ENCODE data around the gene DYTN. TPM values are rescaled to one million over a fixed set of nuclear protein-coding genes. Genes with fewer than 3 reads are reported as not detected.

The DYTN gene
- total and polyA plus RNA-seq, 2 donors (not counting 3 experiments of a cell fraction or from before 2014, with no cell fraction given) = 0.06 to 0.62 TPM

DNA sequence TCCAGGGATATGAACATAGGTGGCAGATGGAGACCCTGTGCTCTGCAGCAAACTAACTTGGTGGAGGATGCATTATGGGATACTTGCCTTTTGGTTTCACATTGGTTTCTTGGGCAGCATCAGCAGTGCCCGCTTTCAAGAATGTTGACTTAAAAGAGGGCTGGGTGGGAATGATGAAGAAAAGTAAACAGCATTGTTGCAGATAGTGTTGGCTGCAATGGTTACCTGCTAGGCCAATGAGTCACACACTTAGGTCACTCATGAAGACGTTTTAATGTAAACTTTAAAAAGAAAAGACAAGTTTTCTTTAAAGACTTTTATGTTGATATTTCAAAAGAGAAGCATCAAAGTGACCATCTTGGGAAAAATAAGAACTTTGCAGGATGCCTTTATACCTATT, 102.0 kb downstream of the DYTN start:
- CTCF ChIA-PET = interaction anchor here (0.6 kb wide), 1 partner anchor 224 kb away, joined by 3 read pairs; no protein-coding TSS in a partner anchor
- POLR2A ChIA-PET = no interaction called here
- no peak for DNase-seq (ENCODE audit: low read depth, low spot score)
- Histone ChIP-seq H3K4me3 (replicated peaks in 1 of 3; ENCODE audit: insufficient read depth in 1 of 3, low read depth in 1 of 3, low read length in 3 of 3) (no peak overlapping the region), H3K4me1 (ENCODE audit: control insufficient read depth, extremely low read depth, insufficient read depth, low read length) (no peaks in the 10 kb centered on the region), H3K9ac (replicated peaks; ENCODE audit: extremely low read depth, insufficient read depth, low read length) (no peak overlapping the region), H3K4me2 (ENCODE audit: insufficient read depth, low read length) (no peak overlapping the region), H3K27me3 (ENCODE audit: control insufficient read depth in 2 of 2, insufficient read depth in 2 of 2, low read length in 2 of 2) (no peaks in the 10 kb centered on the region), H2AFZ (ENCODE audit: low read depth, low read length) (no peak overlapping the region), H3K79me2 (ENCODE audit: control insufficient read depth, insufficient read depth, low read length) (no peaks in the 10 kb centered on the region), H4K20me1 (replicated peaks; ENCODE audit: control insufficient read depth, extremely low read depth, insufficient read depth, low read length) (no peaks in the 10 kb centered on the region), H3K27ac (ENCODE audit: insufficient read depth, low read depth, low read length) (no peak overlapping the region), H3K9me3 (replicated peaks; ENCODE audit: control insufficient read depth, insufficient read depth, low read length) (no peaks in the 10 kb centered on the region), H3K9me1 (replicated peaks; ENCODE audit: control insufficient read depth, extremely low read depth, insufficient read depth, low read length) (no peaks in the 10 kb centered on the region), H3K36me3 (ENCODE audit: control insufficient read depth in 2 of 2, extremely low read depth in 1 of 2, insufficient read depth in 2 of 2, low read length in 2 of 2) (no peaks in the 10 kb centered on the region)
- dilution Hi-C loops (cut with MboI; ENCODE audit: extremely low pct_ligation_motif_present, low sequenced_read_pairs) = no loop called here
- BruUV-seq (replicated peaks) = no TSS peak
- intact Hi-C loops (cut with micrococcal nuclease) = no loop called here
- TF ChIP-seq POLR2A (IDR thresholded peaks at IDR 0.05; ENCODE audit: low read depth, low read length) (no peak), MYC (IDR thresholded peaks at IDR 0.05; ENCODE audit: low read depth, low read length) (no peak), EZH2 (IDR thresholded peaks at IDR 0.05; ENCODE audit: borderline replicate concordance, low read depth, low read length, severe bottlenecking) (no peak), GATA2 (IDR thresholded peaks at IDR 0.05; ENCODE audit: insufficient read depth, insufficient read length, low read depth, low read length) (no peak), FOS (IDR thresholded peaks at IDR 0.05; ENCODE audit: borderline replicate concordance, insufficient read depth, low read length) (no peak), POLR2AphosphoS5 (IDR thresholded peaks at IDR 0.05; ENCODE audit: insufficient read depth, low read depth, low read length) (no peak), JUN (IDR thresholded peaks at IDR 0.05; ENCODE audit: borderline replicate concordance, insufficient read depth, insufficient read length, low read depth) (no peak)
- TF ChIP-seq, protein P1, sequence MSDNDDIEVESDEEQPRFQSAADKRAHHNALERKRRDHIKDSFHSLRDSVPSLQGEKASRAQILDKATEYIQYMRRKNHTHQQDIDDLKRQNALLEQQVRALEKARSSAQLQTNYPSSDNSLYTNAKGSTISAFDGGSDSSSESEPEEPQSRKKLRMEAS (IDR thresholded peaks at IDR 0.05; ENCODE audit: insufficient read depth, insufficient read length) = no peak
- TF ChIP-seq, protein P2, sequence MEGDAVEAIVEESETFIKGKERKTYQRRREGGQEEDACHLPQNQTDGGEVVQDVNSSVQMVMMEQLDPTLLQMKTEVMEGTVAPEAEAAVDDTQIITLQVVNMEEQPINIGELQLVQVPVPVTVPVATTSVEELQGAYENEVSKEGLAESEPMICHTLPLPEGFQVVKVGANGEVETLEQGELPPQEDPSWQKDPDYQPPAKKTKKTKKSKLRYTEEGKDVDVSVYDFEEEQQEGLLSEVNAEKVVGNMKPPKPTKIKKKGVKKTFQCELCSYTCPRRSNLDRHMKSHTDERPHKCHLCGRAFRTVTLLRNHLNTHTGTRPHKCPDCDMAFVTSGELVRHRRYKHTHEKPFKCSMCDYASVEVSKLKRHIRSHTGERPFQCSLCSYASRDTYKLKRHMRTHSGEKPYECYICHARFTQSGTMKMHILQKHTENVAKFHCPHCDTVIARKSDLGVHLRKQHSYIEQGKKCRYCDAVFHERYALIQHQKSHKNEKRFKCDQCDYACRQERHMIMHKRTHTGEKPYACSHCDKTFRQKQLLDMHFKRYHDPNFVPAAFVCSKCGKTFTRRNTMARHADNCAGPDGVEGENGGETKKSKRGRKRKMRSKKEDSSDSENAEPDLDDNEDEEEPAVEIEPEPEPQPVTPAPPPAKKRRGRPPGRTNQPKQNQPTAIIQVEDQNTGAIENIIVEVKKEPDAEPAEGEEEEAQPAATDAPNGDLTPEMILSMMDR (IDR thresholded peaks at IDR 0.05; ENCODE audit: extremely low read depth in 1 of 2, insufficient read depth in 1 of 2, low read depth in 1 of 2, low read length in 2 of 2) = no peak
- no peak for FAIRE-seq

Measured in endothelial cell of umbilical vein (primary cell).